ENCODE measurements around the gene ALDH1A1. TPM values are rescaled to one million over a fixed set of nuclear protein-coding genes. Genes with fewer than 3 reads are reported as not detected.

The ALDH1A1 gene
- total and polyA plus RNA-seq, 9 of the 15 experiments (the other 6 are each of a cell fraction or from before 2014, with no cell fraction given) = 1.8 to 86.3 (median 24.4) TPM

DNA sequence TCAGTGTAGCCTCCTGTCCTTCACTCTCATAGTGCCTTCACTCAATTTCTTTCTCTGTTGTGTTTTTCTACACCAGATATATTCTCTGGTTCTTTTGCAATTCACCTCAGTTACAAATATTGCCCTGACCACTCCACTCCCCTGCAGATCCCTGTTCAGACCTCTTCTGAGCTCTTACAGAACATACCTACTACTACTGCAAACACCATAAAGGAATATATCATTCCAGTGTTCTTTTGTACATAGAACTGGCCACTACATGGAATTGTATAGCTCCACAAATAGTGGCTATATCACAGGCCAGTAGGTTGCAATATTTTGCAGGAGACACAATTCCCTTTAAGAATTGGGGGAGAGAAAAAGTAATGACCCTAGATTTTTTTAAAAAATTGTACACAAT lies 21.0 kb downstream of the ALDH1A1 start (continued):
- TF ChIP-seq POLR2AphosphoS2 (IDR thresholded peaks at IDR 0.05; ENCODE audit: low read length) (no peak), GTF2A2 (tag; IDR thresholded peaks at IDR 0.05) (no peak), JUND (IDR thresholded peaks at IDR 0.05; ENCODE audit: borderline replicate concordance, low read depth, low read length) (no peak), JUND (tag; IDR thresholded peaks at IDR 0.05; ENCODE audit: borderline replicate concordance, low read depth, low read length) (no peak), SUPT5H (IDR thresholded peaks at IDR 0.05) (no peak), YBX1 (IDR thresholded peaks at IDR 0.05) (no peak), TGIF2 (CRISPR knock-in tag; IDR thresholded peaks at IDR 0.05) (no peak), NCOA6 (IDR thresholded peaks at IDR 0.05) (no peak)
- TF ChIP-seq, protein P1, sequence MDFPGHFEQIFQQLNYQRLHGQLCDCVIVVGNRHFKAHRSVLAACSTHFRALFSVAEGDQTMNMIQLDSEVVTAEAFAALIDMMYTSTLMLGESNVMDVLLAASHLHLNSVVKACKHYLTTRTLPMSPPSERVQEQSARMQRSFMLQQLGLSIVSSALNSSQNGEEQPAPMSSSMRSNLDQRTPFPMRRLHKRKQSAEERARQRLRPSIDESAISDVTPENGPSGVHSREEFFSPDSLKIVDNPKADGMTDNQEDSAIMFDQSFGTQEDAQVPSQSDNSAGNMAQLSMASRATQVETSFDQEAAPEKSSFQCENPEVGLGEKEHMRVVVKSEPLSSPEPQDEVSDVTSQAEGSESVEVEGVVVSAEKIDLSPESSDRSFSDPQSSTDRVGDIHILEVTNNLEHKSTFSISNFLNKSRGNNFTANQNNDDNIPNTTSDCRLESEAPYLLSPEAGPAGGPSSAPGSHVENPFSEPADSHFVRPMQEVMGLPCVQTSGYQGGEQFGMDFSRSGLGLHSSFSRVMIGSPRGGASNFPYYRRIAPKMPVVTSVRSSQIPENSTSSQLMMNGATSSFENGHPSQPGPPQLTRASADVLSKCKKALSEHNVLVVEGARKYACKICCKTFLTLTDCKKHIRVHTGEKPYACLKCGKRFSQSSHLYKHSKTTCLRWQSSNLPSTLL (IDR thresholded peaks at IDR 0.05) = no peak
- TF ChIP-seq, protein P2, sequence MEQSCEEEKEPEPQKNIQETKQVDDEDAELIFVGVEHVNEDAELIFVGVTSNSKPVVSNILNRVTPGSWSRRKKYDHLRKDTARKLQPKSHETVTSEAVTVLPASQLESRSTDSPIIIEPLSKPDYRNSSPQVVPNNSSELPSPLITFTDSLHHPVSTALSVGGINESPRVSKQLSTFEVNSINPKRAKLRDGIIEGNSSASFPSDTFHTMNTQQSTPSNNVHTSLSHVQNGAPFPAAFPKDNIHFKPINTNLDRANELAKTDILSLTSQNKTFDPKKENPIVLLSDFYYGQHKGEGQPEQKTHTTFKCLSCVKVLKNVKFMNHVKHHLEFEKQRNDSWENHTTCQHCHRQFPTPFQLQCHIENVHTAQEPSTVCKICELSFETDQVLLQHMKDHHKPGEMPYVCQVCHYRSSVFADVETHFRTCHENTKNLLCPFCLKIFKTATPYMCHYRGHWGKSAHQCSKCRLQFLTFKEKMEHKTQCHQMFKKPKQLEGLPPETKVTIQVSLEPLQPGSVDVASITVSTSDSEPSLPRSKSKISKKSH (CRISPR knock-in tag; IDR thresholded peaks at IDR 0.05) = no peak
